GM19455 (cell line): Measurements from ENCODE around the gene AGBL5.

Source experiments
- ATAC-seq: cut with Tn5 transposase; IDR thresholded peaks from one replicate; pipeline ENCODE4 v1.9.1; 2021; ENCODE audit not compliant: unreplicated experiment

AGBL5 gene

GRCh38 chr2:27024188-27024587, 27.3 kb upstream of the AGBL5 start:
- no peak for ATAC-seq

GRCh38 chr2:27024812-27025211, 26.7 kb upstream of the AGBL5 start:
- ATAC-seq, result no peak

GRCh38 chr2:27025281-27025800, 26.1 kb upstream of the AGBL5 start:
- no peak for ATAC-seq

- ATAC-seq, result no peak
Measured at GRCh38 chr2:27025861-27026851, 25.3 kb upstream of the AGBL5 start.

- ATAC-seq, result no peak
Measured at GRCh38 chr2:27027211-27027651, 24.2 kb upstream of the AGBL5 start.

GRCh38 chr2:27029051-27029450, 22.4 kb upstream of the AGBL5 start:
- no peak for ATAC-seq

- peak; percentile 83 for ATAC-seq
Measured at GRCh38 chr2:27032495-27033252, 18.8 kb upstream of the AGBL5 start, which contains the start of gene TMEM214. Gene TMEM214 (plus strand): TSS chr2:27032965. CDS start chr2:27033016, 51 bp downstream.

GRCh38 chr2:27033253-27033852, 18.1 kb upstream of the AGBL5 start:
- peak; percentile 3 for ATAC-seq

GRCh38 chr2:27038012-27038411, 13.5 kb upstream of the AGBL5 start:
- ATAC-seq, result no peak

- no peak for ATAC-seq
Measured at GRCh38 chr2:27038631-27039339, 12.7 kb upstream of the AGBL5 start.

- no peak for ATAC-seq
Measured at GRCh38 chr2:27039426-27039825, 12.0 kb upstream of the AGBL5 start.

GRCh38 chr2:27039871-27040270, 11.6 kb upstream of the AGBL5 start:
- no peak for ATAC-seq

GRCh38 chr2:27040282-27040681, 11.2 kb upstream of the AGBL5 start:
- no peak for ATAC-seq

GRCh38 chr2:27041752-27042151, 9.7 kb upstream of the AGBL5 start:
- no peak for ATAC-seq

- no peak for ATAC-seq
Measured at GRCh38 chr2:27042159-27042661, 9.3 kb upstream of the AGBL5 start.

- ATAC-seq, result no peak
Measured at GRCh38 chr2:27042985-27043634, 8.4 kb upstream of the AGBL5 start.

- ATAC-seq, result peak; percentile 32
Measured at GRCh38 chr2:27049422-27050280, 1.8 kb upstream of the AGBL5 start.

- peak; percentile 54 for ATAC-seq
Measured at GRCh38 chr2:27050281-27050995, 1.0 kb upstream of the AGBL5 start.
